ENCODE data around the gene RGS13.

Gene RGS13

DNA sequence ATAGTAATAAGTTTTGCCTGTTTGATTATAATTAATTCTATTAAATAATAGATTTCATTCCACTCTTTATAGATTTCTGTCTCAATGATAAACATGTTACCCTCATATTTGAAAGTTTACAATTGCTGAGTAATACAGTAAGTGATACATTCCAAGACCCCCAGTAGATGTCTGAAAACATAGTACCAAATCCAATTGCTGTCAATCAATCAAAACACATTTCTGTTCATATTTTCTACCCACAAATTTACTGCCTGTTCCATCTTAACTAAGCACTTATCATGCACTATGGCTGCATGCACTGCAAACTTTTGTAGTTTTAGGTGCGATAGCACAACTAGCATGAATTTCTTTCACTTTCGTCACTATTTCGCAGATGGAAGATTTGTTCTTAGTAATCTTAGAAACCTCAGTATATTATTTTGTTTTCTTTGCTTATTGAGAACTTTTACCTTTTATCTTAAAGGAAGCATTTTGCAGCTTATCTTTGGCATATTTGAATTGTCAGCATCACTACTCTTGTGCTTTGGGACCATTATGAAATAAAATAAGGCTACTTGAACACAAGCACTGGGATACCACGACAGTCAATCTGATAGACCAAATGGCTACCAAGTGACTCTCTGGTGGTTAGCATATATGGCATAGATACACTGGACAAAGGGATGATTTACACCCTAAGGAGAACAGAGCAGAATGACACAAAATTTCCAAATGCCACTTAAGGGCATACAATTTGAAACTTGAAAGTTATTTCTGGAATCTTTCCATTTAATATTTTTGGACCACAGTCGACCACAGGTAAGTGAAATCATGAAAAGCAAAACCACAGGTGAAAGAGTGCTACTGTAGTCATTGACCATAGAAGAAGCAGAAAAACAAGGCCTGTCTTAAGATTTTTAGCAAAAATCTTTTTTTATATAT, 67.6 kb downstream of the RGS13 start:
- no peak overlapping the region for H3K4me3 ChIP-seq (replicated peaks in 1 of 2; ENCODE audit: low read depth in 2 of 2, low read length in 2 of 2)
- DNase-seq (ENCODE audit: low read depth in 2 of 2): no peak
- TF ChIP-seq, protein P1, sequence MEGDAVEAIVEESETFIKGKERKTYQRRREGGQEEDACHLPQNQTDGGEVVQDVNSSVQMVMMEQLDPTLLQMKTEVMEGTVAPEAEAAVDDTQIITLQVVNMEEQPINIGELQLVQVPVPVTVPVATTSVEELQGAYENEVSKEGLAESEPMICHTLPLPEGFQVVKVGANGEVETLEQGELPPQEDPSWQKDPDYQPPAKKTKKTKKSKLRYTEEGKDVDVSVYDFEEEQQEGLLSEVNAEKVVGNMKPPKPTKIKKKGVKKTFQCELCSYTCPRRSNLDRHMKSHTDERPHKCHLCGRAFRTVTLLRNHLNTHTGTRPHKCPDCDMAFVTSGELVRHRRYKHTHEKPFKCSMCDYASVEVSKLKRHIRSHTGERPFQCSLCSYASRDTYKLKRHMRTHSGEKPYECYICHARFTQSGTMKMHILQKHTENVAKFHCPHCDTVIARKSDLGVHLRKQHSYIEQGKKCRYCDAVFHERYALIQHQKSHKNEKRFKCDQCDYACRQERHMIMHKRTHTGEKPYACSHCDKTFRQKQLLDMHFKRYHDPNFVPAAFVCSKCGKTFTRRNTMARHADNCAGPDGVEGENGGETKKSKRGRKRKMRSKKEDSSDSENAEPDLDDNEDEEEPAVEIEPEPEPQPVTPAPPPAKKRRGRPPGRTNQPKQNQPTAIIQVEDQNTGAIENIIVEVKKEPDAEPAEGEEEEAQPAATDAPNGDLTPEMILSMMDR (IDR thresholded peaks at IDR 0.05; ENCODE audit: low read depth, low read length): no peak

DNA sequence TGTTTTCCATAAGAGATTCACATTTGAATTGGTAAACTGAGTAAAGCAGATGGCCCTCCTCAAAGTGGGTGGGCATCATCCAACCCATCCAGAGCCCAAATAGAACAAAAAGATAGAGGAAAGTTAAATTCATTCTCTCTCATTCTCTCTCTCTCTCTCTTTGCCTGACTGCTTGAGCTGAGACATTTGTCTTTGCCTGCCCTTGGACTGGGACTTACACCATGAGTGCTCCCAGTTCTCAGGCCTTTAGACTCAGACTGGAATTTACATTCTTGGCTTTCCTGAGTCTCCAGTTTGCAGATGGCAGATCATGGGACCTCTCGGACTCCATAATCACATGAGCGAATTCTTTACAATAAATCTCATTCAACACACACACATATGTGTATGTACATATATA, 69.6 kb downstream of the RGS13 start:
- no peak for DNase-seq (ENCODE audit: low read depth in 2 of 2)
- TF ChIP-seq, protein P1 (IDR thresholded peaks at IDR 0.05; ENCODE audit: low read depth, low read length): no peak
- no peak overlapping the region for H3K4me3 ChIP-seq (replicated peaks in 1 of 2; ENCODE audit: low read depth in 2 of 2, low read length in 2 of 2)

DNA sequence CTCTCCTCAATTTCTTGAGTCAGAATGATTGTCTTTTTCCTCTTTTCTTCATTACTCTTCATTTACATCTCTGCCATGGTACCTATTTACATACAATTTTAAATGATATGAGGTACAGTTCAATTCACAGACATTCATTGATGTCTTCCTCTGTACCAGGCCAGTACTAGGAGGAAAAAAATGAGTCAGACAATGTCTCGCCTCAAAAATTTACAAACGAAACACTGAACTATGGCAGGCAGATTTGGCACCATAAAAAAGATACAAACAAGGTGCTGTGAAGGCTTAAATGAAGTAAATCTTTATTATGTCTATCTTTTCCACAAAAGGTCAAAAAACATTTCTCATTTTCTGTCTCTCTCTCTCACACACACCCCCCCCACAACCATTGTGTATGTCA, 71.0 kb downstream of the RGS13 start:
- TF ChIP-seq, protein P1 (IDR thresholded peaks at IDR 0.05; ENCODE audit: low read depth, low read length): no peak
- no peak for DNase-seq (ENCODE audit: low read depth in 2 of 2)
- no peak overlapping the region for H3K4me3 ChIP-seq (replicated peaks in 1 of 2; ENCODE audit: low read depth in 2 of 2, low read length in 2 of 2)

DNA sequence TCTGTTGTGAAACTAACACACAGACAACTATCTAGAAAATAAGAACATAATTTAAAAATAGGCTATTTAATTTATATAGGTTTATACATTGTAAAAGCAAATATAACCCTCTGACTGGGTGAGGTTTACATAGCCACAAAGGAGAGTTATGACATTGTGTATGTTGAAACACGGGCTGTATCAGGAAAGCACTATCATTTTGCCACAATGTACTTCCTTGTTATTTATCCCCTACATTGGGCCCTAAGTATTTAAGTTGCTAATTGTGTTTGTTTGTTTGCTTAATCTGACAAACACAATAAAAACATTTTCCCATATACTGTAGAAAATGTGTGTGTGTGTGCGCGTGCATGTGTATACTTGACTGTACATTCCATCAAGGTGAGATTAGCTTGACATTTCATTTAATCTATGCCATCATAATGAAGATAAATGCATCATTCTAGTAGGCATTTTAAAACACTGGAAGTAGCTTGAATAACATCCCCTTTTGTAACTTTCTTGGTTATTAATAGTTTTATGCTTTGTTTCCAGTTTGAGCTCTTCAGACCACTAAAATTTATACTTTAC, 72.1 kb downstream of the RGS13 start:
- TF ChIP-seq, protein P1 (IDR thresholded peaks at IDR 0.05; ENCODE audit: low read depth, low read length): no peak
- H3K4me3 ChIP-seq (replicated peaks in 1 of 2; ENCODE audit: low read depth in 2 of 2, low read length in 2 of 2): no peak overlapping the region
- no peak for DNase-seq (ENCODE audit: low read depth in 2 of 2)

DNA sequence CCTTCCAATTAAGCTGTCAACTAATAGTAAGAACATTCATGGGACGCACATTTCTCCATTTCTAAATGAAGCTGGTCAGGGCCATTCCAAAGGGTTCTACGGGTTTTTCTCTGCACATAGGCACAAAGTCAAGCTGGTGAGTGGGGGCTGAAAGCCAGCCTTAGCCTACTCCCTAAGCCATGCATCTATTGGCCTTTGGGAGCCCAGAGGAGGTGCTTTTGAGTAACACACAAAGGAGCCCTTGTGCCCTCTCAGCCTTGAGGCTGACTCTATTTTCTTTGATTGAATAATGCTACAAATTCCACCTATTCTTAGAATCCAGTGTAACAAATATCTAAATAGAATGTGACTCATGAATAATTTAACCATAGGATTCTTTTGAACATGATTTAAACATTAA, 73.6 kb downstream of the RGS13 start:
- TF ChIP-seq, protein P1 (IDR thresholded peaks at IDR 0.05; ENCODE audit: low read depth, low read length): no peak
- no peak overlapping the region for H3K4me3 ChIP-seq (replicated peaks in 1 of 2; ENCODE audit: low read depth in 2 of 2, low read length in 2 of 2)
- DNase-seq (ENCODE audit: low read depth in 2 of 2): no peak
